GM12878 (cell line): ENCODE results near the gene MDFIC. TPM values are rescaled to one million over a fixed set of nuclear protein-coding genes. Genes with fewer than 3 reads are reported as not detected.

Experiments used
- ATAC-seq: fragments of 200-7000 bp; cut with Tn5 transposase; 3 replicates; pipeline ENCODE4 v1.9.1; 2020; ENCODE audit warnings: mild to moderate bottlenecking, moderate library complexity
- BruUV-seq: library from RNA; stranded (reverse); fragments of 400-500 nt; replicated peaks from 2 replicates; lab custom pipeline; 2021; lab: Mats Ljungman, UMichigan
- CTCF ChIA-PET: fragments of 300-600 bp; sonication (Branson Sonifier 250); formaldehyde crosslinking; extraction: SDS; loops from one replicate; lab custom pipeline; 2021; ENCODE audit warnings: inconsistent platforms; lab: Yijun Ruan, JAX
- POLR2A ChIA-PET: fragments of 350-600 bp; formaldehyde crosslinking; extraction: SDS; loops from one replicate; lab custom pipeline; 2021; ENCODE audit warnings: inconsistent platforms; lab: Charles Lee
- RAD21 ChIA-PET: fragments of 300-600 bp; sonication (Branson Sonifier 250); formaldehyde crosslinking; loops from one replicate; lab custom pipeline; 2023; ENCODE audit warnings: antibody characterized with exemption; ENCODE audit not compliant: unreplicated experiment; lab: Charles Lee
- SMC1A ChIA-PET: fragments of 300-600 bp; sonication (Branson Sonifier 250); formaldehyde crosslinking; loops from one replicate; lab custom pipeline; 2023; ENCODE audit not compliant: unreplicated experiment, uncharacterized antibody; lab: Charles Lee
- DNase-seq: peaks from one replicate; pipeline ENCODE4 v3.0.0-alpha.2; 2011; ENCODE audit warnings: low read depth, low spot score
- FAIRE-seq: peaks from 3 replicates; lab custom pipeline; 2011; peaks lifted over from hg19 to GRCh38; lab: Jason Lieb, UNC
- H2AFZ ChIP-seq: 2 replicates; pipeline ENCODE4 v1.6.0; 2011; ENCODE audit warnings: low read depth, low read length, control low read depth; ENCODE audit not compliant: control insufficient read depth
- H3K27ac ChIP-seq: 2 replicates; pipeline ENCODE4 v1.5.1; 2011; ENCODE audit warnings: control low read depth; ENCODE audit not compliant: control insufficient read depth, insufficient read depth
- H3K27me3 ChIP-seq, 2 experiments: replicated peaks in 1 of 2; 2 replicates each; pipeline versions ENCODE4 v1.6.0 to v1.6.1; 2011; ENCODE audit warnings: low read length in 1 of 2; ENCODE audit not compliant: control insufficient read depth in 2 of 2, insufficient read depth in 2 of 2
- H3K36me3 ChIP-seq, 2 experiments: 2 replicates each; pipeline ENCODE4 v1.5.1; 2011; ENCODE audit warnings: low read length in 1 of 2; ENCODE audit not compliant: control insufficient read depth in 2 of 2, insufficient read depth in 2 of 2
- H3K4me1 ChIP-seq: 2 replicates; pipeline ENCODE4 v1.6.1; 2011; ENCODE audit warnings: mild to moderate bottlenecking, low read length, moderate library complexity, mixed read lengths; ENCODE audit not compliant: control insufficient read depth, insufficient read depth
- H3K4me2 ChIP-seq: 2 replicates; pipeline ENCODE4 v1.6.0; 2011; ENCODE audit warnings: control low read depth; ENCODE audit not compliant: control insufficient read depth, insufficient read depth
- H3K4me3 ChIP-seq: fragments of 200-600 bp; sonication (generic); 2 replicates; pipeline ENCODE4 v1.5.1; 2016
- H3K79me2 ChIP-seq: 2 replicates; pipeline ENCODE4 v1.6.0; 2011; ENCODE audit warnings: low read length; ENCODE audit not compliant: control insufficient read depth, insufficient read depth
- H3K9ac ChIP-seq: 2 replicates; pipeline ENCODE4 v1.8.0; 2011; ENCODE audit warnings: low read length, control low read depth, mixed read lengths; ENCODE audit not compliant: control insufficient read depth, insufficient read depth
- H3K9me3 ChIP-seq: replicated peaks from 3 replicates; pipeline ENCODE4 v1.5.1; 2011; ENCODE audit warnings: mild to moderate bottlenecking, low read length; ENCODE audit not compliant: control insufficient read depth, insufficient read depth
- H4K20me1 ChIP-seq: 2 replicates; pipeline ENCODE4 v1.6.0; 2011; ENCODE audit not compliant: control insufficient read depth, insufficient read depth
- CBX3 ChIP-seq: fragments of 200-600 bp; sonication (generic); IDR thresholded peaks from 2 replicates; pipeline ENCODE4 v1.6.1; 2016; ENCODE audit warnings: low read depth, borderline replicate concordance
- CHD1 ChIP-seq: IDR thresholded peaks from 2 replicates; pipeline ENCODE4 v1.6.1; 2012; ENCODE audit warnings: low read depth, low read length, improper control_type of control experiment
- GABPA ChIP-seq: IDR thresholded peaks from 2 replicates; pipeline ENCODE4 v1.6.1; 2014; ENCODE audit warnings: antibody characterized with exemption, low read depth, mild to moderate bottlenecking, inconsistent platforms
- KLF5 ChIP-seq: fragments of 450-650 bp; IDR thresholded peaks from 2 replicates; pipeline ENCODE4 v1.6.1; 2014; ENCODE audit warnings: mild to moderate bottlenecking; ENCODE audit not compliant: partially characterized antibody
- LARP7 ChIP-seq: fragments of 450-650 bp; IDR thresholded peaks from 2 replicates; pipeline ENCODE4 v1.6.1; 2017; ENCODE audit warnings: mild to moderate bottlenecking
- NBN ChIP-seq: fragments of 450-650 bp; IDR thresholded peaks from 2 replicates; pipeline ENCODE4 v1.6.1; 2016
- NFXL1 ChIP-seq: fragments of 450-650 bp; IDR thresholded peaks from 2 replicates; pipeline ENCODE4 v1.6.1; 2017; ENCODE audit warnings: antibody characterized with exemption, mild to moderate bottlenecking, borderline replicate concordance
- PML ChIP-seq: IDR thresholded peaks from 2 replicates; pipeline ENCODE4 v1.6.1; 2012; ENCODE audit warnings: low read length, inconsistent platforms
- RB1 ChIP-seq: fragments of 450-650 bp; formaldehyde crosslinking; IDR thresholded peaks from 2 replicates; pipeline ENCODE4 v1.6.1; 2017; ENCODE audit warnings: mild to moderate bottlenecking, borderline replicate concordance
- RBBP5 ChIP-seq: fragments of 200-600 bp; sonication (generic); conservative IDR thresholded peaks from 2 replicates; pipeline ENCODE4 v1.6.1; 2016
- ZNF384 ChIP-seq: IDR thresholded peaks from 2 replicates; pipeline ENCODE4 v1.6.1; 2012; ENCODE audit warnings: low read depth, mild to moderate bottlenecking, low read length, improper control_type of control experiment, borderline replicate concordance
- WGBS: methylation state at CpG from one replicate; pipeline ENCODE4 v1.1.6; 2016; ENCODE audit warnings: low lambda C conversion rate; ENCODE audit not compliant: insufficient replicate concordance, insufficient coverage; ENCODE audit errors: missing lambda C conversion rate; 5-methylcytosine and 5-hydroxymethylcytosine counted together
- in situ Hi-C: fragments of 300-500 bp; cut with MboI; formaldehyde crosslinking; loops from 9 replicates; pipeline ENCODE4 v1.14.3; 2018; ENCODE audit warnings: mixed read lengths
- intact Hi-C: fragments of 100-400 bp; cut with micrococcal nuclease; formaldehyde crosslinking; loops from one replicate; pipeline ENCODE4 v1.14.2; 2022; ENCODE audit not compliant: unreplicated experiment
- polyA plus RNA-seq, 11 experiments: library from polyadenylated mRNA; depleted of rRNA in 4 of 11; unstranded in 6 of 11; stranded (reverse) in 5 of 11; fragments of >200 nt; fragmentation: Nextera tagmentation in 4 of 11; fragmentation: Illumina TruSeq in 1 of 11; extraction: Ambion mirVana in 4 of 11; extraction: Trizol in 1 of 11; gene quantifications; 1 replicate in 1 of 11; 2 replicates in 10 of 11; pipeline versions ENCODE4 v1.2.1 to v1.2.3, GENCODE V29; 2011 to 2016; ENCODE audit warnings: inconsistent platforms in 2 of 11, missing spikeins in 2 of 11, low read depth in 1 of 11
- total RNA-seq, 4 experiments: library from RNA; depleted of rRNA in 3 of 4; stranded (reverse); fragments of >200 nt in 3 of 4; fragmentation: Illumina TruSeq in 1 of 4; extraction: Trizol in 1 of 4; gene quantifications; 2 replicates each; pipeline versions ENCODE4 v1.2.1 to v1.2.3, GENCODE V29; 2013 to 2021
- TF ChIP-seq, protein P1 (sequence below): IDR thresholded peaks from 2 replicates; pipeline ENCODE4 v1.6.1; 2011; ENCODE audit warnings: low read depth, mild to moderate bottlenecking, low read length, moderate library complexity, borderline replicate concordance; ENCODE audit errors: extremely low read depth
- TF ChIP-seq, protein P2 (sequence below): fragments of 450-650 bp; IDR thresholded peaks from 2 replicates; pipeline ENCODE4 v1.6.1; 2016; ENCODE audit warnings: mild to moderate bottlenecking, moderate library complexity, borderline replicate concordance
- TF ChIP-seq, protein P3 (sequence below): IDR thresholded peaks from 2 replicates; pipeline ENCODE4 v1.6.1; 2011; ENCODE audit warnings: borderline replicate concordance, low read depth, mild to moderate bottlenecking, moderate library complexity, mixed read lengths, low read length; ENCODE audit not compliant: insufficient read depth; ENCODE audit errors: extremely low read length

The MDFIC gene
- total and polyA plus RNA-seq, 10 of the 15 experiments (the other 5 are each of a cell fraction or from before 2014, with no cell fraction given): 7.3 to 58.4 (median 40.0) TPM

DNA sequence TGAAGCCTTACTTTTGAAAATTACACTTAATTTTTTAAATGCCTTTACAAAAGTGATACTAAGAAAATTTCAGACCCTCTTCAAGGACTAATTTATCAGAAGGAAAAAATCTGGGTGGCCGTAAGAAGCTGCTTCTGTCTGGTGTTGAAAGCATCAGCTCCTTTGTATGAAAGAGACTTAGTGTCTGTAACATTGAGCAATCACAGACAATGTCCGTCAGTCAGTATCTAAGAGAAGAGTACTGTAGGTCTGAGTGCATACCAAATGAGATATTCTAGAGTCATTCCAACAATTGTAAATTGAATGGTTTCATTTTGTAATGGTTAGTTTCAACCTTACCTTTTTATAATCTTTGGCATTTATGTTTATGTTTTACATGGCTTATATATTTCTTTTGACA is 11.1 kb upstream of the MDFIC start:
- FAIRE-seq (no peak), DNase-seq (no peak), ATAC-seq (no peak)
- no TSS peak for BruUV-seq
- no peak overlapping the region for H3K27ac ChIP-seq
- no peaks in the 10 kb centered on the region for H3K27me3 ChIP-seq
- H3K9ac ChIP-seq: no peak overlapping the region
- H2AFZ ChIP-seq: no peak overlapping the region
- H3K36me3 ChIP-seq: no peaks in the 10 kb centered on the region
- RAD21 ChIA-PET: interaction anchor here (0.7 kb wide), 1 partner anchor 14 kb away, joined by 5 read pairs; no protein-coding TSS in a partner anchor
- 100% methylated on average over 2 of the region's 2 CpGs for WGBS
- in situ Hi-C loops: no loop called here
- H3K9me3 ChIP-seq: no peaks in the 10 kb centered on the region
- intact Hi-C loops: no loop called here
- H4K20me1 ChIP-seq: no peaks in the 10 kb centered on the region
- no peak overlapping the region for H3K4me3 ChIP-seq
- H3K4me1 ChIP-seq: no peaks in the 10 kb centered on the region
- no peak for TF ChIP-seq CHD1
- TF ChIP-seq ZNF384: no peak
- no peak for TF ChIP-seq PML
- TF ChIP-seq RB1: no peak
- TF ChIP-seq KLF5: no peak
- TF ChIP-seq LARP7: no peak
- TF ChIP-seq CBX3: no peak
- no peaks in the 10 kb centered on the region for H3K79me2 ChIP-seq
- CTCF ChIA-PET: no interaction called here
- SMC1A ChIA-PET: interaction anchor here (1.0 to 2.3 kb wide), 2 partner anchors 21 to 38 kb away, joined by 3 to 5 read pairs; no protein-coding TSS in a partner anchor
- POLR2A ChIA-PET: no interaction called here
- H3K4me2 ChIP-seq: no peak overlapping the region

DNA sequence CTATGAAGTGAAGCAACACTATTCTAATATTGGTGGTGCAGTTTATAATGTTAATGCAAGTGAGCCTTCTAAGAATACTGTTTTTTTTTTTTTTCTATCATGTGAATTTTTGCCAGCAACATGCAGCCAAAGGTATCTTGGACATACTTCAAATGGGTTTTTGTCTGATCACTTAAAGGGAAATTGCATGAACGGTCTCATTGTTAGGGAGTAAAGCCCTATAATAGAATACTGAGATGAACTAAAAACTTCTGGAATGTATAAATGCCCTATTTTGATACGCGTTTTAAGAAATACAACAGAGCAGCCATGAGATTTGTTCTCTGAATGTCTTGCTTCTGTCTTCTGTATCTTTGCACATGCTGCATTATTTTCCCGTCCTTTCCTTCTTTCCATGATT is 10.5 kb upstream of the MDFIC start:
- no peaks in the 10 kb centered on the region for H3K9me3 ChIP-seq
- no peaks in the 10 kb centered on the region for H3K27me3 ChIP-seq
- BruUV-seq: no TSS peak
- H4K20me1 ChIP-seq: no peaks in the 10 kb centered on the region
- H2AFZ ChIP-seq: no peak overlapping the region
- no peak overlapping the region for H3K4me2 ChIP-seq
- H3K4me1 ChIP-seq: no peaks in the 10 kb centered on the region
- POLR2A ChIA-PET: no interaction called here
- H3K9ac ChIP-seq: no peak overlapping the region
- no peak for ATAC-seq
- H3K27ac ChIP-seq: no peak overlapping the region
- DNase-seq: no peak
- RAD21 ChIA-PET: interaction anchor here (0.7 kb wide), 1 partner anchor 14 kb away, joined by 5 read pairs; no protein-coding TSS in a partner anchor
- SMC1A ChIA-PET: interaction anchor here (1.0 kb wide), 1 partner anchor 39 kb away, joined by 3 read pairs; no protein-coding TSS in a partner anchor
- no peaks in the 10 kb centered on the region for H3K79me2 ChIP-seq
- in situ Hi-C loops: no loop called here
- CTCF ChIA-PET: no interaction called here
- intact Hi-C loops: no loop called here
- no peaks in the 10 kb centered on the region for H3K36me3 ChIP-seq
- FAIRE-seq: no peak
- TF ChIP-seq, protein P1, sequence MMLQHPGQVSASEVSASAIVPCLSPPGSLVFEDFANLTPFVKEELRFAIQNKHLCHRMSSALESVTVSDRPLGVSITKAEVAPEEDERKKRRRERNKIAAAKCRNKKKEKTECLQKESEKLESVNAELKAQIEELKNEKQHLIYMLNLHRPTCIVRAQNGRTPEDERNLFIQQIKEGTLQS: no peak
- TF ChIP-seq, protein P2, sequence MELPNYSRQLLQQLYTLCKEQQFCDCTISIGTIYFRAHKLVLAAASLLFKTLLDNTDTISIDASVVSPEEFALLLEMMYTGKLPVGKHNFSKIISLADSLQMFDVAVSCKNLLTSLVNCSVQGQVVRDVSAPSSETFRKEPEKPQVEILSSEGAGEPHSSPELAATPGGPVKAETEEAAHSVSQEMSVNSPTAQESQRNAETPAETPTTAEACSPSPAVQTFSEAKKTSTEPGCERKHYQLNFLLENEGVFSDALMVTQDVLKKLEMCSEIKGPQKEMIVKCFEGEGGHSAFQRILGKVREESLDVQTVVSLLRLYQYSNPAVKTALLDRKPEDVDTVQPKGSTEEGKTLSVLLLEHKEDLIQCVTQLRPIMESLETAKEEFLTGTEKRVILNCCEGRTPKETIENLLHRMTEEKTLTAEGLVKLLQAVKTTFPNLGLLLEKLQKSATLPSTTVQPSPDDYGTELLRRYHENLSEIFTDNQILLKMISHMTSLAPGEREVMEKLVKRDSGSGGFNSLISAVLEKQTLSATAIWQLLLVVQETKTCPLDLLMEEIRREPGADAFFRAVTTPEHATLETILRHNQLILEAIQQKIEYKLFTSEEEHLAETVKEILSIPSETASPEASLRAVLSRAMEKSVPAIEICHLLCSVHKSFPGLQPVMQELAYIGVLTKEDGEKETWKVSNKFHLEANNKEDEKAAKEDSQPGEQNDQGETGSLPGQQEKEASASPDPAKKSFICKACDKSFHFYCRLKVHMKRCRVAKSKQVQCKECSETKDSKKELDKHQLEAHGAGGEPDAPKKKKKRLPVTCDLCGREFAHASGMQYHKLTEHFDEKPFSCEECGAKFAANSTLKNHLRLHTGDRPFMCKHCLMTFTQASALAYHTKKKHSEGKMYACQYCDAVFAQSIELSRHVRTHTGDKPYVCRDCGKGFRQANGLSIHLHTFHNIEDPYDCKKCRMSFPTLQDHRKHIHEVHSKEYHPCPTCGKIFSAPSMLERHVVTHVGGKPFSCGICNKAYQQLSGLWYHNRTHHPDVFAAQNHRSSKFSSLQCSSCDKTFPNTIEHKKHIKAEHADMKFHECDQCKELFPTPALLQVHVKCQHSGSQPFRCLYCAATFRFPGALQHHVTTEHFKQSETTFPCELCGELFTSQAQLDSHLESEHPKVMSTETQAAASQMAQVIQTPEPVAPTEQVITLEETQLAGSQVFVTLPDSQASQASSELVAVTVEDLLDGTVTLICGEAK: no peak
- TF ChIP-seq NFXL1 (no peak), RBBP5 (no peak), NBN (no peak), CHD1 (no peak), GABPA (no peak)
- TF ChIP-seq, protein P3, sequence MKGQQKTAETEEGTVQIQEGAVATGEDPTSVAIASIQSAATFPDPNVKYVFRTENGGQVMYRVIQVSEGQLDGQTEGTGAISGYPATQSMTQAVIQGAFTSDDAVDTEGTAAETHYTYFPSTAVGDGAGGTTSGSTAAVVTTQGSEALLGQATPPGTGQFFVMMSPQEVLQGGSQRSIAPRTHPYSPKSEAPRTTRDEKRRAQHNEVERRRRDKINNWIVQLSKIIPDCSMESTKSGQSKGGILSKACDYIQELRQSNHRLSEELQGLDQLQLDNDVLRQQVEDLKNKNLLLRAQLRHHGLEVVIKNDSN: no peak
- H3K4me3 ChIP-seq: no peak overlapping the region
- 99% methylated on average over 4 of the region's 4 CpGs for WGBS
